Mammary epithelial cell (primary cell): ENCODE measurements around the gene NDRG4.

Experiments
- EZH2 ChIP-seq: IDR thresholded peaks from 2 replicates; pipeline ENCODE4 v1.6.1; 2012; ENCODE audit warnings: low read length, inconsistent platforms, borderline replicate concordance
- TF ChIP-seq, protein P1 (sequence below), 2 donors: IDR thresholded peaks in 1 of 2; conservative IDR thresholded peaks in 1 of 2; 2 replicates each; pipeline ENCODE4 v1.5.1; 2011 to 2012; ENCODE audit warnings: inconsistent platforms in 2 of 2, low read length in 2 of 2, mild to moderate bottlenecking in 2 of 2, control low read depth in 1 of 2, low read depth in 1 of 2; ENCODE audit not compliant: insufficient read depth in 1 of 2; ENCODE audit errors: extremely low read depth in 1 of 2

DNA sequence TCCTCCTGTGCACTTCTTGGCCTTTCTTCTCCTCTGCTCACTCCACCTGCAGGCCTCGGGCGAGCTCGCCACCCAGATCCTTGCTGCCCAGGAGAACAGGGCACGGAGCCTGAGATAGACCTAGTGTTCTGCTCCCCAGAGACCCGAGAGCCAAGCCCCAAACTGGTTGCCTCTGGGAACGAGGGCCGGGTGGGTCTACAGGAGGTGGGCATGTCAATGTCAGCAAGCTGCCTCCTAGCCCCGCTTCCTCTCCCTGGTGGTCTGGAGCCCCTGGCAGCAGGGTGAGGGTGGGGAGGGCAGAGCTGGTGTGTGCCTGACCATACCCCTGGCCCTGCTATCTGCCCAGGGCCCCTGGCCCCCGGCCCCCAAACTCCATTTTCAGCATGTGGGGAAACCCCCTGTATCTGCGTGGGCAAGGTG lies 841 bp upstream of the NDRG4 start:
- TF ChIP-seq, protein P1, sequence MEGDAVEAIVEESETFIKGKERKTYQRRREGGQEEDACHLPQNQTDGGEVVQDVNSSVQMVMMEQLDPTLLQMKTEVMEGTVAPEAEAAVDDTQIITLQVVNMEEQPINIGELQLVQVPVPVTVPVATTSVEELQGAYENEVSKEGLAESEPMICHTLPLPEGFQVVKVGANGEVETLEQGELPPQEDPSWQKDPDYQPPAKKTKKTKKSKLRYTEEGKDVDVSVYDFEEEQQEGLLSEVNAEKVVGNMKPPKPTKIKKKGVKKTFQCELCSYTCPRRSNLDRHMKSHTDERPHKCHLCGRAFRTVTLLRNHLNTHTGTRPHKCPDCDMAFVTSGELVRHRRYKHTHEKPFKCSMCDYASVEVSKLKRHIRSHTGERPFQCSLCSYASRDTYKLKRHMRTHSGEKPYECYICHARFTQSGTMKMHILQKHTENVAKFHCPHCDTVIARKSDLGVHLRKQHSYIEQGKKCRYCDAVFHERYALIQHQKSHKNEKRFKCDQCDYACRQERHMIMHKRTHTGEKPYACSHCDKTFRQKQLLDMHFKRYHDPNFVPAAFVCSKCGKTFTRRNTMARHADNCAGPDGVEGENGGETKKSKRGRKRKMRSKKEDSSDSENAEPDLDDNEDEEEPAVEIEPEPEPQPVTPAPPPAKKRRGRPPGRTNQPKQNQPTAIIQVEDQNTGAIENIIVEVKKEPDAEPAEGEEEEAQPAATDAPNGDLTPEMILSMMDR (conservative IDR thresholded peaks at IDR 0.05 in 1 of 2, IDR thresholded peaks at IDR 0.05 in 1 of 2; ENCODE audit: extremely low read depth in 1 of 2, insufficient read depth in 1 of 2, low read depth in 1 of 2, low read length in 2 of 2), result no peak
- TF ChIP-seq EZH2, result no peak
